Endothelial cell of umbilical vein (primary cell): ENCODE measurements around the gene THBS3. TPM values are rescaled to one million over a fixed set of nuclear protein-coding genes. Genes with fewer than 3 reads are reported as not detected.

ENCODE experiments used
- microRNA counts: library from miRNA; unstranded; fragments of <30 nt; microRNA quantifications from one replicate; lab custom pipeline; 2016
- polyA plus RNA-seq, 4 experiments: library from polyadenylated mRNA; depleted of rRNA in 3 of 4; stranded (reverse) in 3 of 4; unstranded in 1 of 4; fragments of >200 nt; gene quantifications; 2 replicates each; pipeline versions ENCODE4 v1.2.1 to v1.2.3, GENCODE V29; 2011 to 2012; ENCODE audit warnings: missing spikeins in 1 of 4
- small RNA-seq: library from RNA; depleted of rRNA; stranded (forward); fragments of <200 nt; gene quantifications from one replicate; pipeline ENCODE3, GENCODE V24; 2012; ENCODE audit warnings: low replicate concordance, low read depth; ENCODE audit not compliant: insufficient read depth, insufficient read length
- total RNA-seq: library from RNA; stranded (reverse); gene quantifications from 2 replicates; pipeline ENCODE4 v1.2.3, GENCODE V29; 2021

THBS3 gene
- total and polyA plus RNA-seq, 2 donors (not counting 3 experiments of a cell fraction or from before 2014, with no cell fraction given) = 23.6 to 25.7 TPM

MicroRNAs encoded within 50 kb of the gene (microRNA counts, 767-probe panel; counts per million panel counts)
- 723 counts per million, percentile 96 among the panel's probes with 10 or more counts for microRNA hsa-miR-92b-3p (lab: Ali Mortazavi, UCI)

Small RNA genes lying within 50 kb of the gene (small RNA-seq; reads per million reads assigned to genes)
- not detected for gene HMGN2P18

Other genes with a start within 250 kb of the THBS3 start
- gene PYGO2, start 246.1 kb downstream of the THBS3 start, total RNA-seq = 21.5 and 21.9 TPM in 2 replicates
- gene PYGO2, start 246.1 kb downstream of the THBS3 start, polyA plus RNA-seq = 19.3 and 19.5 TPM in 2 replicates
- 286 and 316 TPM in 2 replicates for gene SHC1, start 237.2 kb downstream of the THBS3 start, total RNA-seq
- gene SHC1, start 237.2 kb downstream of the THBS3 start, polyA plus RNA-seq = 324 and 379 TPM in 2 replicates
- 126 and 128 TPM in 2 replicates for gene CKS1B, start 233.2 kb downstream of the THBS3 start, total RNA-seq
- 280 and 319 TPM in 2 replicates for gene CKS1B, start 233.2 kb downstream of the THBS3 start, polyA plus RNA-seq
- 42.2 and 48.8 TPM in 2 replicates for gene FLAD1, start 224.6 kb downstream of the THBS3 start, total RNA-seq
- gene FLAD1, start 224.6 kb downstream of the THBS3 start, polyA plus RNA-seq = 59.1 and 66.8 TPM in 2 replicates
- gene LENEP, start 214.3 kb downstream of the THBS3 start, total RNA-seq = 0.64 and 0.88 TPM in 2 replicates
- gene LENEP, start 214.3 kb downstream of the THBS3 start, polyA plus RNA-seq = not detected in 2 replicates
- gene ZBTB7B, start 205.1 kb downstream of the THBS3 start, total RNA-seq = 20.0 and 24.0 TPM in 2 replicates
- gene ZBTB7B, start 205.1 kb downstream of the THBS3 start, polyA plus RNA-seq = 26.2 and 32.6 TPM in 2 replicates
- 0.23 and 0.51 TPM in 2 replicates for gene DCST2, start 174.1 kb downstream of the THBS3 start, total RNA-seq
- 0.29 and 0.73 TPM in 2 replicates for gene DCST2, start 174.1 kb downstream of the THBS3 start, polyA plus RNA-seq
- gene DCST1, start 174.1 kb downstream of the THBS3 start, total RNA-seq = not detected in 2 replicates
- not detected in 2 replicates for gene DCST1, start 174.1 kb downstream of the THBS3 start, polyA plus RNA-seq
- 268 and 299 TPM in 2 replicates for gene ADAM15, start 156.6 kb downstream of the THBS3 start, total RNA-seq
- gene ADAM15, start 156.6 kb downstream of the THBS3 start, polyA plus RNA-seq = 295 and 397 TPM in 2 replicates
- 16.5 and 17.5 TPM in 2 replicates for gene EFNA4, start 144.2 kb downstream of the THBS3 start, total RNA-seq
- gene EFNA4, start 144.2 kb downstream of the THBS3 start, polyA plus RNA-seq = 25.2 and 28.0 TPM in 2 replicates
- 2.2 TPM in 2 replicates for gene EFNA3, start 129.1 kb downstream of the THBS3 start, total RNA-seq
- 2.5 and 4.2 TPM in 2 replicates for gene EFNA3, start 129.1 kb downstream of the THBS3 start, polyA plus RNA-seq
- 107 and 111 TPM in 2 replicates for gene EFNA1, start 80.0 kb downstream of the THBS3 start, total RNA-seq
- 289 and 295 TPM in 2 replicates for gene EFNA1, start 80.0 kb downstream of the THBS3 start, polyA plus RNA-seq
- 29.5 and 30.8 TPM in 2 replicates for gene SLC50A1, start 72.0 kb downstream of the THBS3 start, total RNA-seq
- gene SLC50A1, start 72.0 kb downstream of the THBS3 start, polyA plus RNA-seq = 66.1 and 70.4 TPM in 2 replicates
- 69.6 and 78.8 TPM in 2 replicates for gene DPM3, start 67.4 kb downstream of the THBS3 start, total RNA-seq
- 258 and 315 TPM in 2 replicates for gene DPM3, start 67.4 kb downstream of the THBS3 start, polyA plus RNA-seq
- gene KRTCAP2, start 34.6 kb downstream of the THBS3 start, total RNA-seq = 170 and 207 TPM in 2 replicates
- 362 and 409 TPM in 2 replicates for gene KRTCAP2, start 34.6 kb downstream of the THBS3 start, polyA plus RNA-seq
- 9.6 and 10.0 TPM in 2 replicates for gene TRIM46, start 34.0 kb downstream of the THBS3 start, total RNA-seq
- 9.5 and 12.7 TPM in 2 replicates for gene TRIM46, start 34.0 kb downstream of the THBS3 start, polyA plus RNA-seq
- 49.1 and 53.0 TPM in 2 replicates for gene MTX1, start 798 bp upstream of the THBS3 start, total RNA-seq
- gene MTX1, start 798 bp upstream of the THBS3 start, polyA plus RNA-seq = 109 and 137 TPM in 2 replicates
- gene ENTREP3, start 47.6 kb upstream of the THBS3 start, total RNA-seq = 61.8 and 62.7 TPM in 2 replicates
- 26.6 and 27.4 TPM in 2 replicates for gene ENTREP3, start 47.6 kb upstream of the THBS3 start, polyA plus RNA-seq
- 80.1 and 80.8 TPM in 2 replicates for gene SCAMP3, start 54.5 kb upstream of the THBS3 start, total RNA-seq
- 306 and 342 TPM in 2 replicates for gene SCAMP3, start 54.5 kb upstream of the THBS3 start, polyA plus RNA-seq
- gene CLK2, start 65.6 kb upstream of the THBS3 start, total RNA-seq = 61.7 and 69.1 TPM in 2 replicates
- gene CLK2, start 65.6 kb upstream of the THBS3 start, polyA plus RNA-seq = 80.9 and 84.8 TPM in 2 replicates
- 1.8 and 3.3 TPM in 2 replicates for gene HCN3, start 69.6 kb upstream of the THBS3 start, total RNA-seq
- 4.1 and 4.6 TPM in 2 replicates for gene HCN3, start 69.6 kb upstream of the THBS3 start, polyA plus RNA-seq
- gene PKLR, start 93.5 kb upstream of the THBS3 start, total RNA-seq = not detected in 2 replicates
- 0.03 TPM in 1 of 2 replicates, not detected in the other for gene PKLR, start 93.5 kb upstream of the THBS3 start, polyA plus RNA-seq
- gene FDPS, start 101.0 kb upstream of the THBS3 start, total RNA-seq = 630 and 670 TPM in 2 replicates
- gene FDPS, start 101.0 kb upstream of the THBS3 start, polyA plus RNA-seq = 508 and 646 TPM in 2 replicates
- gene RUSC1, start 113.0 kb upstream of the THBS3 start, total RNA-seq = 40.3 and 42.4 TPM in 2 replicates
- 46.6 and 63.3 TPM in 2 replicates for gene RUSC1, start 113.0 kb upstream of the THBS3 start, polyA plus RNA-seq